Brain pericyte (primary cell): ENCODE data around the gene OR8H2.
"Not testable (repeated sequence)": the region's sequence is repeated elsewhere in the genome, so short reads cannot be mapped to it uniquely, and the experiment has no call there.

Experiments used
- DNase-seq: peaks from one replicate; pipeline ENCODE4 v3.0.0-alpha.2; 2012; ENCODE audit warnings: low read depth, low spot score

OR8H2 gene, protein sequence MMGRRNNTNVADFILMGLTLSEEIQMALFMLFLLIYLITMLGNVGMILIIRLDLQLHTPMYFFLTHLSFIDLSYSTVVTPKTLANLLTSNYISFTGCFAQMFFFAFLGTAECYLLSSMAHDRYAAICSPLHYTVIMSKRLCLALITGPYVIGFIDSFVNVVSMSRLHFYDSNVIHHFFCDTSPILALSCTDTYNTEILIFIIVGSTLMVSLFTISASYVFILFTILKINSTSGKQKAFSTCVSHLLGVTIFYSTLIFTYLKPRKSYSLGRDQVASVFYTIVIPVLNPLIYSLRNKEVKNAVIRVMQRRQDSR

DNA sequence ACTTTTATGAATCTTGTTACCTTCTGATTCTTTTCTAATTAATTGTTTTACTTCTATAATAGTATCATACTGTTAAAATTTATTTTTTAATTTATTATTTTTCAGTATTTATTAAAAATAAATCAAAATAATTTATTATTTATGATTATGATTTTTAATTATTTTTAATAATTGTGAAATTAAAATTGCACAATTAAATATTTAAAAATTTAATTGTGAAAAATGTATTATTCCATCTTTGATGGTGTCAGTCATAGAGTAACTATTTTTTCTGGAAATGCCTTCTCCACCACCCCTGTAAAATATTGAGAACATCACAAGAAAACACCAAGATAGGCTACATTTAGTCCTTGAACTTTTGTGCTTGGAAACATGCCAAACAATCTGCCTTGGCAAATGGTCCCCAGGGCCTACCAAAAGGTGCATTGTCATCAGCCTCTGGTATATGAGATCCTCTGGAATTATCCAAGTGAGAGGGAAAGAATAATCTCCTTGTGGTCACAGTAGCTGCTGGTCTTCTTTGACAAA is at the start of gene OR8H2:
TSS of gene OR8H2 (plus strand) at position 478 of the 528 bp plus-strand sequence. CDS start 1,356 bp downstream, outside the sequence.
- no peak for DNase-seq

DNA sequence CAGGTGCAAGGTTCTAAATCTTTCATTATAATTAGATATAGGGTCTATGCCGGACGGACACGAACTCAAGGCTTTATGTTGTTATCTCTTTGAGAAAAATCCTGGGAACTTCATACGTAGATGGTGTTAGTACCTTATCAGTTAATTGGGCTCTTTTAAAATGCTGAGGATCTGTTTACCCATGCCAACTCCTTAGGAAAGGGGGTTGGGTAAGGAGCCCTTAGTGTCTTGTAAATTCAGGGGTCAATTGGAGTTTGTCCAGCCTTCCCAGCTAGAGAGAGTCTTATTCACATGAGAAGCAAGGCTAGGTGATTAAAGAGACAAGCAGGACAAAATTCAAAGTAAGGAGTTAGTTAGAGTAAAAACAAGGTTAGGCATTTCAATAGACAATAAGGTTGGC is 47.1 kb upstream of the OR8H2 start:
- not testable (repeated sequence) for DNase-seq

DNA sequence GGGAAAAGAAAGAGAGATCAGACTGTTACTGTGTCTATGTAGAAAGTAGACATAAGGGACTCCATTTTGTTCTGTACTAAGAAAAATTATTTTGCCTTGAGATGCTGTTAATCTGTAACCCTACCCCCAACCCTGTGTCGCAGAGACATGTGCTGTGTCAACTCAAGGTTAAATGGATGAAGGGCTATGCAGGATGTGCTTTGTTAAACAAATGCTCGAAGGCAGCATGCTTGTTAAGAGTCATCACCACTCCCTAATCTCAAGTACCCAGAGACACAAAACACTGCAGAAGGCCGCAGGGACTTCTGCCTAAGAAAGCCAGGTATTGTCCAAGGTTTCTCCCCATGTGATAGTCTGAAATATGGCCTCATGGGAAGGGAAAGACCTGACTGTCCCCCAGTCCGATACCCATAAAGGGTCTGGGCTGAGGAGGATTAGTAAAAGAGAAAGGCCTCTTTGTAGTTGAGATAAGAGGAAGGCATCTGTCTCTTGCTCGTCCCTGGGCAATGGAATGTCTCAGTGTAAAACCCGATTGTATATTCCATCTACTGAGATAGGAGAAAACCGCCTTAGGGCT is 45.7 kb upstream of the OR8H2 start:
- not testable (repeated sequence) for DNase-seq

DNA sequence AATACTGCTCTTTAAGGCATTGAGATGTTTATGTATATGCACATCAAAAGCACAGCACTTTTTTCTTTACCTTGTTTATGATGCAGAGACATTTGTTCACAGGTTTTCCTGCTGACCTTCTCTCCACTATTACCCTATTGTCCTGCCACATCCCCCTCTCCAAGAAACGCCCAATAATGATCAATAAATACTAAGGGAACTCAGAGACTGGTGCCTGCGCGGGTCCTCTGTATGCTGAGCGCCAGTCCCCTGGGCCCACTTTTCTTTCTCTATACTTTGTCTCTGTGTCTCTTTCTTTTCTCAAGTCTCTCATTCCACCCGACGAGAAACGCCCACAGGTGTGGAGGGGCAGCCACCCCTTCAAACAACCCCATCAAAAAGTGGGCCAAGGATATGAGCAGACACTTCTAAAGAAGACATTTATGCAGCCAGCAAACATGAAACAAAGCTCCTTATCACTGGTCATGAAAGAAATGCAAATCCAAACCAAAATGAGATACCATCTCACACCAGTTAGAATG is 45.2 kb upstream of the OR8H2 start:
- DNase-seq = not testable (repeated sequence)

DNA sequence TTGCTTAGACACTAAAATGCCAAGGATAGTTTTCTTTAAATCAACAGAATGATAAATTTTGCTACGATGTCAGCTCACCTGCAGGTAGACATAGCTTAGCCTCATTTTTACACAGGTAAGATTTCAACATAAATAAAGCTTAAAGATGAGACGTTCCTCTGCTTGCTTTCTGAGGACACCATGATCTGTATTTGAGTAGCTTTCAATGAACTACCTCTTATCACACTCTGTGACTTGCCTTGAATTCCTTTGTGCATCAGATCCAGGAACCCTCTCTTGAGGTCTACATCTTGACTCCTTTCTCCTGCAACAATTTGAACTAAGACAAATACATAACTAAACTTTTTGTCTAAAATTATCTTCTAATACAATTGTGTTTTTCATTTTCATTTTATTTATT is 36.5 kb upstream of the OR8H2 start:
- DNase-seq = no peak

DNA sequence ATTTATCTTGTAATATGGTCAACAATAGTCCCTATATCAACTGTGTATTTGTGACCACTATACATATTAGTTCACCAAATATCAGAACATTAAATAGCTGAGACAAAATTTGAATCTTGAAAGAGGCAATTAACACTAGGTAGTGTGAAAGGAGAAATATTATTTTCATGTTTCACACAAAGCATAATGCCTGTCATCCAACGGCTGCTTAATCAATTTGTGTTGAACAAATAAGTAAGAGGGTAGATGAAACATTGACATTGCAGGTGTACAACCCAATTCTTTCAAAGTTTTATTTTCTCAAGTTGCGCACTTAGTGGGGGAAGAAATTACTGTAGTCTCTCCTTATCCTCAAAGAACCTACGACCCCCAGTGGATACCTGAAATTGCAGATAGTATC is 13.8 kb upstream of the OR8H2 start:
- no peak for DNase-seq

DNA sequence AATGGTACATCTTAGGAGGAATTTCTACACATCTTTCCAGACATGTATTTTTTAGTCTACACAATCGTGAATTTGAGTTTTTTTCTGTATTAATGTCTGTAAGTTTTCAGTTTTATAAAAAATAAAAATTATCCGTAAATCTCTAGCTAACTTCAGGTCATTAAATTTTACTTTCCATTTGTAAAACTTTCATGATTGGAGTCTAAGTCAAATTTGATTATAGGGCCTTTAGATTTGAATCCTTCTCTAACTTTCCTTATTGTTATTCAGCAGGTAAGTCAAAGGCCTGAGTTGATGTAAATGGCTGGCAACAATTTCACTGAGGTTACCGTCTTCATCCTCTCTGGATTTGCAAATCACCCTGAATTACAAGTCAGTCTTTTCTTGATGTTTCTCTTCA is 10.5 kb upstream of the OR8H2 start, which contains the start of gene OR8I2:
TSS of gene OR8I2 (plus strand) at position 301 of the 400 bp plus-strand sequence. CDS start at position 301, 0 bp downstream.
- DNase-seq = no peak

DNA sequence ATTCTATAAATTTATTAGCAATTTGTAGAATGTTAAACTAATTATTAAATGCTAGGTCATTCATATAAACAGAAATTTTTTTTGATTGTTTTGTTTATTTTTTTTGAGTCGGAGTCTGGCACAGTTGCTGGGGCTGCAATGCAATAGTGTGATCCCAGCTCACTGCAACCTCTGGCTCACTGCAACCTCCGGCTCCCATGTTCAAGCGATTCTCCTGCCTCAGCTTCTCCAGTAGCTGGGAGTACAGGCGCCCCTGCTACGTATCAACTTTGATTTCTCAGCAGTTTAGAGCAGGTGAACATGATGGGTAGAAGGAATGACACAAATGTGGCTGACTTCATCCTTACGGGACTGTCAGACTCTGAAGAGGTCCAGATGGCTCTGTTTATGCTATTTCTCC is 18.6 kb downstream of the OR8H2 start, which contains the start of gene OR8H3:
TSS of gene OR8H3 (plus strand) at position 301 of the 400 bp plus-strand sequence. CDS start at position 301, 0 bp downstream.
- DNase-seq = no peak

DNA sequence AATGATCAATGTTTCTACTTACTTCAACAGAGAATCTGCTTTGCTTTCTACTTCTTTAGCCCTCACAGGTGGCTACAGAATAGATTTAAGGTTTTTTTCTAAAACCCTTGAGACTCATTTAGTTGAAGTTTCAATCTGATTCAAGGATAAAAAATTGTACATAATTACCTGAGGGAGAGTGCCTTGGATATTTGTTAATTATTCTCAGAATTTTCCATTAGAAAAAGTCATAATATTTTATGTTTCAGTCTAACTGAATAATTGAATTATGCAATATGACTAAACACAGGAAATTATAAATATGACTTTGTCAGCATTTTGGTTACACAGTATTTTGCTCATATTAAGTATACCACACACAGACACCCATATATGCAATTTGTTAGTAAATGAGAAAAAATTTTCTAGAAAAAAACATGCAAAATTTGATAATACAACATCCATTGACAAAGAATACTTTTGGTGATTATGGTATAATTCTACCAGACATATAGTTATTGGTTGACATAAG is 36.7 kb downstream of the OR8H2 start, which contains the start of gene OR8J3:
TSS of gene OR8J3 (minus strand) at position 51 of the 511 bp plus-strand sequence. CDS start 2,483 bp downstream, outside the sequence.
- DNase-seq = no peak

DNA sequence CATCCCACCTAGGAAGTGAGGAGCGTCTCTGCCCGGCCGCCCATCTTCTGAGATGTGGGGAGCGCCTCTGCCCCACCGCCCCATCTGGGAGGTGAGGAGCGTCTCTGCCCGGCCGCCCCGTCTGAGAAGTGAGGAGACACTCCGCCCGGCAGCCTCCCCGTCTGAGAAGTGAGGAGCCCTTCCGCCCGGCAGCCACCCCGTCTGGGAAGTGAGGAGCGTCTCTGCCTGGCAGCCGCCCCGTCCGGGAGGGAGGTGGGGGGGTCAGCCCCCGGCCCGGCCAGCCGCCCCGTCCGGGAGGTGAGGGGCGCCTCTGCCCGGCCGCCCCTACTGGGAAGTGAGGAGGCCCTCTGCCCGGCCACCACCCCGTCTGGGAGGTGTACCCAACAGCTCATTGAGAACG is 40.2 kb downstream of the OR8H2 start:
- DNase-seq = not testable (repeated sequence)

DNA sequence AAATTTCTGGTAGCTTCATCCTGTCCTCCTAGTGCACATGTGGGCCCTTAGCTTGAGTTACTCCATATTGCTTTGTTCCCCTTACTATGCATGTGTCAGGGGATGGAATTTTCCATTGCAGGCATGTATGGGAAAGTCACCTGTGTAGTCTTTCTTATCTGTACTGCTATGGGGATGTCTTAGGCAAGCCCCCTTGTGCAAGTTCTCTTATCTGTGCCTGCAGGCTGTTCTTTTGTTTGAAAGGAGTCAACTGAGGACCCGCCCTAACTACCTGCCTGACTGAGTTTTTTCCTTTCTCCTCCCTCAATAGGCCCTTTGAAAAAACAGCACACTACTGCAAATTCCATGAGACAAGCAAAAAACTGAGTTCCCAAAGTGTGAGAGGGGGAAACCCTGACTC is 47.9 kb downstream of the OR8H2 start:
- DNase-seq = no peak

DNA sequence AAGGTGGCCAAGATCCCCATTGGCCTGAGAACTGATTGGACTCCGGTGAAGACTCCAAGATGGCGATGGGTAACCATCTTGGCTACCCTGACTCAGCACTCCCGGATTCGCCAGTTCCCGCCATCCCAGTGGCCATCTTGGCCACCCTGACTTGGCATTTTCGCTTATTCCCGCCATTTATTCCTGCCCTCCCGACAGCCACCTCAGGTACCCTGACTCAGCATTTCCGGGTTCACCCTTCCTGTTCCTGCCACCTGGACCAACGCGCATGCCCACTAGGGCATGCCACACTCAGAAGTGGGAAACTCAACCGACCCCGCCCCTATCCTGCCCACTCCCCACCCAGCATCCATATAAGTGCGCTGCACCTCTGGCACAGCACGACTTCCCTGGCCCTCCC is 48.8 kb downstream of the OR8H2 start:
- no peak for DNase-seq
